SK-N-SH (cell line): ENCODE results near the gene PRR33.

Experiments used
- CTCF ChIP-seq: fragments of 200-600 bp; sonication (generic); IDR thresholded peaks from 2 replicates; pipeline ENCODE4 v1.6.1; 2017; ENCODE audit warnings: antibody characterized with exemption, mild to moderate bottlenecking, moderate library complexity
- ELF1 ChIP-seq: IDR thresholded peaks from 2 replicates; pipeline ENCODE4 v1.4.0; 2012
- MXI1 ChIP-seq: IDR thresholded peaks from 2 replicates; pipeline ENCODE4 v1.6.1; 2012; ENCODE audit warnings: mild to moderate bottlenecking, low read depth, low read length, improper control_type of control experiment
- TF ChIP-seq, protein P1 (sequence below): IDR thresholded peaks from 2 replicates; pipeline ENCODE4; 2012

DNA sequence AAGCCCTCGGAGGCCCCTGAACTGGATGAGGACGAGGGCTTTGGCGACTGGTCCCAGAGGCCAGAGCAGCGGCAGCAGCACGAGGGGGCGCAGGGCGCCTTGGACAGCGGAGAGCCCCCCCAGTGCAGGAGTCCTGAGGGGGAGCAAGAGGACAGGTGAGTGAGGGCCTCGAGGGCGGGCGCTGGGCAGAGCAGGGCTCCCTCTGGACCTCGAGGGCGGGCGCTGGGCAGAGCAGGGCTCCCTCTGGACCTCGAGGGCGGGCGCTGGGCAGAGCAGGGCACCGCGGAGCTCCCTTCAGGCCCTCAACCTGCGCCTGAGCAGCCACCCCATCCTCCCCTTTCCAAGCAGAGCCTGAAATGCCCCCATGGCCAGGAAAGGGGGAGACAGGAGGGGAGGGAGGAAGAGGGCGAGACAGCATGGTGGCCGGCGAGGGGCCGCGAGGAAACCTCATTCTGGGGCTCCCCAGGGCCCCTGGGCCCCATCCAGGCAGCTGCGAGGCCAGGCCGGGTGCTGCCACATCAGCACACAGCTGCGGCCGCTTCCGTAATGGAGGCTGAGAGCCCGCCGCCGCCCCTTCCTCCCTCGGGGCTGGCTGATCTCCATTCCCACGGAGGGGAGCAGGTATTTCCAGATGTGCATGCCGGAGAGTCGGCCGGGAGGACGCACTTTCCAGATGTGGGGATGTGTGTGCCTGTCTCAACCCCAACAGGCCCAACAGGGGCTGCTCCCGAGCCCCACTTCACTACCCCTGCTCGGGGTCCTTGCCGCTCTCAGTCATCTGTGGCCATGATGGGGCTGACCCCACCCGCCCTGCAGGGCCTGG lies 10.0 kb downstream of the PRR33 start:
- TF ChIP-seq CTCF (no peak), MXI1 (no peak), ELF1 (no peak)
- TF ChIP-seq, protein P1, sequence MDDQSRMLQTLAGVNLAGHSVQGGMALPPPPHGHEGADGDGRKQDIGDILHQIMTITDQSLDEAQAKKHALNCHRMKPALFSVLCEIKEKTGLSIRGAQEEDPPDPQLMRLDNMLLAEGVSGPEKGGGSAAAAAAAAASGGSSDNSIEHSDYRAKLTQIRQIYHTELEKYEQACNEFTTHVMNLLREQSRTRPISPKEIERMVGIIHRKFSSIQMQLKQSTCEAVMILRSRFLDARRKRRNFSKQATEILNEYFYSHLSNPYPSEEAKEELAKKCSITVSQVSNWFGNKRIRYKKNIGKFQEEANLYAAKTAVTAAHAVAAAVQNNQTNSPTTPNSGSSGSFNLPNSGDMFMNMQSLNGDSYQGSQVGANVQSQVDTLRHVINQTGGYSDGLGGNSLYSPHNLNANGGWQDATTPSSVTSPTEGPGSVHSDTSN, result no peak
